ENCODE measurements around the gene PAX5.

The PAX5 gene

GRCh38 chr9:36827593-36827992 lies 206.5 kb downstream of the PAX5 start:
- TF ChIP-seq CTCF (IDR thresholded peaks at IDR 0.05), result no peak
- TF ChIP-seq ZFX (IDR thresholded peaks at IDR 0.05; ENCODE audit: borderline replicate concordance), result no peak
- H3K27ac ChIP-seq, result no peak overlapping the region

- no peak overlapping the region for H3K27ac ChIP-seq
- TF ChIP-seq CTCF (IDR thresholded peaks at IDR 0.05) (no peak), ZFX (IDR thresholded peaks at IDR 0.05; ENCODE audit: borderline replicate concordance) (no peak)
Observed at GRCh38 chr9:36826581-36826980, 207.5 kb downstream of the PAX5 start.

- H3K27ac ChIP-seq, result no peak overlapping the region
- no peak for TF ChIP-seq ZFX (IDR thresholded peaks at IDR 0.05; ENCODE audit: borderline replicate concordance)
Observed at GRCh38 chr9:36825179-36825578, 208.9 kb downstream of the PAX5 start.

GRCh38 chr9:36823934-36824333 lies 210.1 kb downstream of the PAX5 start:
- no peak overlapping the region for H3K27ac ChIP-seq
- TF ChIP-seq ZFX (IDR thresholded peaks at IDR 0.05; ENCODE audit: borderline replicate concordance), result no peak
- TF ChIP-seq CTCF (IDR thresholded peaks at IDR 0.05), result no peak

GRCh38 chr9:36823466-36823865 lies 210.6 kb downstream of the PAX5 start:
- TF ChIP-seq ZFX (IDR thresholded peaks at IDR 0.05; ENCODE audit: borderline replicate concordance) (no peak), CTCF (IDR thresholded peaks at IDR 0.05) (no peak)
- no peak overlapping the region for H3K27ac ChIP-seq

GRCh38 chr9:36822201-36822600 lies 211.9 kb downstream of the PAX5 start:
- TF ChIP-seq ZFX (IDR thresholded peaks at IDR 0.05; ENCODE audit: borderline replicate concordance), result no peak
- no peak for TF ChIP-seq CTCF (IDR thresholded peaks at IDR 0.05)
- H3K27ac ChIP-seq, result no peak overlapping the region

GRCh38 chr9:36820392-36820861 lies 213.6 kb downstream of the PAX5 start:
- no peak overlapping the region for H3K27ac ChIP-seq
- TF ChIP-seq CTCF (IDR thresholded peaks at IDR 0.05), result no peak
- TF ChIP-seq ZFX (IDR thresholded peaks at IDR 0.05; ENCODE audit: borderline replicate concordance), result no peak
